HEK293T (cell line): ENCODE data around the gene ADPGK.
"Not testable (repeated sequence)": the region's sequence is repeated elsewhere in the genome, so short reads cannot be mapped to it uniquely, and the experiment has no call there.

Source experiments
- CTCF ChIA-PET: fragments of 350-600 bp; formaldehyde crosslinking; extraction: SDS; loops from one replicate; lab custom pipeline; 2021; ENCODE audit warnings: antibody characterized with exemption, inconsistent platforms; lab: Yijun Ruan, JAX
- POLR2A ChIA-PET: fragments of 350-600 bp; formaldehyde crosslinking; extraction: SDS; loops from one replicate; lab custom pipeline; 2020; ENCODE audit warnings: antibody characterized with exemption, inconsistent platforms; lab: Yijun Ruan, JAX
- DNase-seq: peaks from one replicate; pipeline ENCODE4 v3.0.0; 2012; ENCODE audit warnings: mixed read lengths; ENCODE audit errors: extremely low spot score
- ARNT ChIP-seq: fragments of 450-650 bp; IDR thresholded peaks from 2 replicates; pipeline ENCODE4 v1.6.1; 2017; ENCODE audit warnings: mild to moderate bottlenecking
- BHLHE40 ChIP-seq: fragments of 450-650 bp; IDR thresholded peaks from 2 replicates; pipeline ENCODE4 v1.6.1; 2016; ENCODE audit warnings: mild to moderate bottlenecking, moderate library complexity, borderline replicate concordance
- CTBP1 ChIP-seq: fragments of 450-650 bp; IDR thresholded peaks from 2 replicates; pipeline ENCODE4 v1.6.1; 2016; ENCODE audit warnings: borderline replicate concordance
- FOXK2 ChIP-seq: fragments of 450-650 bp; IDR thresholded peaks from 2 replicates; pipeline ENCODE4 v1.6.1; 2016; ENCODE audit warnings: mild to moderate bottlenecking
- FOXM1 ChIP-seq: fragments of 450-650 bp; IDR thresholded peaks from 2 replicates; pipeline ENCODE4 v1.6.1; 2017; ENCODE audit warnings: mild to moderate bottlenecking, borderline replicate concordance
- HDGF ChIP-seq: fragments of 450-650 bp; IDR thresholded peaks from 2 replicates; pipeline ENCODE4 v1.6.1; 2017; ENCODE audit warnings: antibody characterized with exemption, borderline replicate concordance
- L3MBTL2 ChIP-seq: fragments of 450-650 bp; conservative IDR thresholded peaks from 2 replicates; pipeline ENCODE4 v1.6.1; 2016; ENCODE audit warnings: mild to moderate bottlenecking
- LEF1 ChIP-seq: fragments of 450-650 bp; IDR thresholded peaks from 2 replicates; pipeline ENCODE4 v1.6.1; 2017; ENCODE audit warnings: mild to moderate bottlenecking, borderline replicate concordance
- NFRKB ChIP-seq: fragments of 450-650 bp; IDR thresholded peaks from 2 replicates; pipeline ENCODE4 v1.6.1; 2016; ENCODE audit warnings: mild to moderate bottlenecking, moderate library complexity
- SP1 ChIP-seq: fragments of 450-650 bp; IDR thresholded peaks from 2 replicates; pipeline ENCODE4 v1.6.1; 2017
- SUZ12 ChIP-seq: fragments of 450-650 bp; IDR thresholded peaks from 2 replicates; pipeline ENCODE4 v1.6.1; 2016; ENCODE audit warnings: mild to moderate bottlenecking
- TARDBP ChIP-seq: fragments of 450-650 bp; IDR thresholded peaks from 2 replicates; pipeline ENCODE4 v1.6.1; 2016
- ZNF384 ChIP-seq: fragments of 450-650 bp; IDR thresholded peaks from 2 replicates; pipeline ENCODE4 v1.6.1; 2016
- TF ChIP-seq, protein P1 (sequence below): fragments of 450-650 bp; IDR thresholded peaks from 2 replicates; pipeline ENCODE4 v1.6.1; 2016

ADPGK gene

DNA sequence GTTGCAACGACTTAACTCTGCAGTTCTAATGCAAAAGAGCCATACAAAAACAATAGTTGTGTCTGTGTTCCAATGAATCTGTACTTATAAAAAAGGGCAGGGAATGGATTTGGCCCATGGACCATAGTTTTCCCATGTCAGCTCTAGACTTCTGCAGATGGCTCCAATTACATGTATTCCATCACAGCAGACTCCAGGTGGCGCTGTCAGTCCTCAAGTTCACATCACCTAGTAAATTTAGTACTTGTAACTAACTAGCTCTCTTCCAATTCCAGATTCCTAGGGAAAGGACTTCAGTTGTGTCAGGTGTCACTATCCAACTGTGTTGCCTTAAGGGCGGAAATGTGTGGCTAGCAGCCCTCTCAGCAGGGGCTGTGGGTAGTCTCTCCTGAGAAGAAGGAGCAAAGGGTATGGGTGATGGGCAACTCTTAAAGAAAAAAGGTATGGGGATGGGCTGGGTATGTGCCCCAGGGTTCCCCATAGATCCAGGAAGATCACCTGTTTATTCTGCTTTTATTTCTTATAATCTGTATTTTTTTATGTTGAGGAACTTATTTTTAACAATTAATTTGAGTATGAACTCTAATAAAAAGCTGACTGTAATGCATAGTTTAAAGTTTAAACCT, 61.4 kb downstream of the ADPGK start:
- ChIA-PET CTCF (interaction anchor here (0.5 to 2.1 kb wide), 23 partner anchors 9 to 914 kb away, joined by 3 to 15 read pairs (median 3); partner anchors contain the start of genes BBS4 and HIGD2B), POLR2A (interaction anchor here (1.4 kb wide), 1 partner anchor 10 kb away, joined by 3 read pairs; no protein-coding TSS in a partner anchor)
- peak; percentile 68 for DNase-seq
- TF ChIP-seq BHLHE40 (no peak), CTBP1 (no peak), HDGF (no peak; the same call in 1 of the 2 replicates), NFRKB (no peak)
- TF ChIP-seq, protein P1, sequence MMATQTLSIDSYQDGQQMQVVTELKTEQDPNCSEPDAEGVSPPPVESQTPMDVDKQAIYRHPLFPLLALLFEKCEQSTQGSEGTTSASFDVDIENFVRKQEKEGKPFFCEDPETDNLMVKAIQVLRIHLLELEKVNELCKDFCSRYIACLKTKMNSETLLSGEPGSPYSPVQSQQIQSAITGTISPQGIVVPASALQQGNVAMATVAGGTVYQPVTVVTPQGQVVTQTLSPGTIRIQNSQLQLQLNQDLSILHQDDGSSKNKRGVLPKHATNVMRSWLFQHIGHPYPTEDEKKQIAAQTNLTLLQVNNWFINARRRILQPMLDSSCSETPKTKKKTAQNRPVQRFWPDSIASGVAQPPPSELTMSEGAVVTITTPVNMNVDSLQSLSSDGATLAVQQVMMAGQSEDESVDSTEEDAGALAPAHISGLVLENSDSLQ = 0 out of 2 replicates have a peak, but pooled peaks have one; percentile 11

DNA sequence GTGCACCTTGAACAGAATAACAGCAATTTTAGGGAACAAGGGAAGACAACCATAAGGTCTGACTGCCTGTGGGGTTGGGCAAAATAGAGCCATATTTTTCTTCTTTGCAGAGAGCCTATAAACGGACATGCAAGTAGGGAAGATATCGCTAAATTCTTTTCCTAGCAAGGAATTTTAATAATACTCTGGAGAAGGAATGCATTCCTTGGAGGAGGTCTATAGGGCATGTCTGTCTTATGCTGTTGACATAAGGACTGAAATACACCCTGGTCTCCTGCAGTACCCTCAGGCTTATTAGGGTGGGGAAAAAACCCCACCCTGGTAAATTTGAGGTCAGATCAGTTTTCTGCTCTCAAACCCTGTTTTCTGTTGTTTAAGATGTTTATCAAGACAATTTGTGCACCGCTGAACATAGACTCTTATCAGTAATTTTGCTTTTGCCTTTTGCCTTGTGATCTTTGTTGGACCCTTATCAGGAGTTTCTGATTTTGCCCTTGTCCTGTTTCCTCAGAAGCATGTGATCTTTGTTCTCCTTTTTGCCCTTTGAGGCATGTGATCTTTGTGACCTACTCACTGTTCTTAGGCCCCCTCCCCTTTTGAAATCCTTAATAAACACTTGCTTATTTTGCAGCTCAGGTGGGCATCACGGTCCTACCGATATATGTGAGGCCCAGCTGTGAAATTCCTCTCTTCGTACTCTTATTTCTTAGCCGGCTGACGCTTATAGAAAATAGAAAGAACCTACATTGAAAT, 74.8 kb downstream of the ADPGK start:
- POLR2A ChIA-PET, DNase-seq, CTCF ChIA-PET: not testable (repeated sequence)

DNA sequence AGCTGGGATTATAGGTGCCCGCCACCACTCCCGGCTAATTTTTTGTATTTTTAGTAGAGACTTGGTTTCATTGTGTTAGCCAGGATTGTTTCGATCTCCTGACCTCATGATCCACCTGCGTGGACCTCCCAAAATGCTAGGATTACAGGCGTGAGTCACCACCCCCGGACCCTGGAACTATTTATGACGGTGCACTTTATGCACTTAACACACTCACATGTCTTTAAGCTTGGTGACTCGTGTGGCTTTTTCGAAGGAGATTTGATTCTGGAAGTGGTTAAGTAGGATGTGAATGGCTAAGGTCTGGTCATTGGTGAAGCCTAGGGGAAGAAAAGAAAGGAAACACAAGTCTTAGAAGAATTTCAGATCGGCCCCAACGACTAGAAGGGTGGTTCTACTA, 77.3 kb downstream of the ADPGK start:
- no peak for TF ChIP-seq LEF1
- TF ChIP-seq ZNF384 = no peak
- no peak for TF ChIP-seq FOXK2
- no peak for TF ChIP-seq ARNT
- no peak for TF ChIP-seq NFRKB
- TF ChIP-seq TARDBP = no peak
- no peak for TF ChIP-seq HDGF
- TF ChIP-seq FOXM1 = no peak
- no peak for TF ChIP-seq L3MBTL2
- TF ChIP-seq BHLHE40 = no peak
- TF ChIP-seq, protein P1 = no peak
- TF ChIP-seq SP1 = no peak
- TF ChIP-seq SUZ12 = no peak
- TF ChIP-seq CTBP1 = no peak
- ChIA-PET POLR2A (interaction anchor here (1.6 to 1.7 kb wide), 2 partner anchors 20 to 476 kb away, joined by 5 read pairs; partner anchors contain the start of genes BBS4, HIGD2B and PKM), CTCF (interaction anchor here (0.6 to 1.0 kb wide), 2 partner anchors 14 to 16 kb away, joined by 4 to 7 read pairs; no protein-coding TSS in a partner anchor)
- no peak for DNase-seq
